GM21360 (cell line): ENCODE data around the gene MLLT11.
A peak's percentile ranks its signal among the peaks of the same experiment; 100 is the strongest.

Experiments used
- ATAC-seq: cut with Tn5 transposase; IDR thresholded peaks from one replicate; pipeline ENCODE4 v1.9.1; 2021; ENCODE audit warnings: mild to moderate bottlenecking, moderate library complexity; ENCODE audit not compliant: unreplicated experiment

The MLLT11 gene

GRCh38 chr1:151060007-151060656 is at the start of gene MLLT11:
Gene MLLT11 (plus strand): TSS chr1:151060397. CDS start chr1:151067225, 6,828 bp downstream.
- ATAC-seq = no peak

- ATAC-seq = no peak
Observed at GRCh38 chr1:151011154-151011850, 48.9 kb upstream of the MLLT11 start.

- no peak for ATAC-seq
Observed at GRCh38 chr1:151012684-151013471, 47.3 kb upstream of the MLLT11 start.

- ATAC-seq = no peak
Observed at GRCh38 chr1:151013518-151013917, 46.7 kb upstream of the MLLT11 start.

GRCh38 chr1:151024540-151025146 is 35.6 kb upstream of the MLLT11 start:
- no peak for ATAC-seq

GRCh38 chr1:151026460-151026859 is 33.7 kb upstream of the MLLT11 start:
- no peak for ATAC-seq

- no peak for ATAC-seq
Observed at GRCh38 chr1:151032164-151032563, 28.0 kb upstream of the MLLT11 start.

GRCh38 chr1:151035167-151035566 is 25.0 kb upstream of the MLLT11 start:
- ATAC-seq = no peak

- no peak for ATAC-seq
Observed at GRCh38 chr1:151036356-151036755, 23.8 kb upstream of the MLLT11 start, which contains the start of gene BNIPL. Gene BNIPL (plus strand): TSS chr1:151036586. CDS start chr1:151036726, 140 bp downstream.

GRCh38 chr1:151037032-151037431 is 23.2 kb upstream of the MLLT11 start:
- no peak for ATAC-seq

GRCh38 chr1:151039521-151039920 is 20.7 kb upstream of the MLLT11 start:
- no peak for ATAC-seq

GRCh38 chr1:151043163-151043562 is 17.0 kb upstream of the MLLT11 start:
- no peak for ATAC-seq

GRCh38 chr1:151047591-151047924 is 12.6 kb upstream of the MLLT11 start, which contains the start of gene C1orf56:
Gene C1orf56 (plus strand): TSS chr1:151047751. CDS start chr1:151047848, 97 bp downstream.
- peak; percentile 32 for ATAC-seq

- ATAC-seq = peak; percentile 69
Observed at GRCh38 chr1:151047925-151048644, 12.1 kb upstream of the MLLT11 start.

GRCh38 chr1:151048645-151049032 is 11.6 kb upstream of the MLLT11 start:
- ATAC-seq = no peak

- ATAC-seq = no peak
Observed at GRCh38 chr1:151049458-151049857, 10.7 kb upstream of the MLLT11 start.

GRCh38 chr1:151050051-151050688 is 10.0 kb upstream of the MLLT11 start:
- ATAC-seq = no peak

GRCh38 chr1:151051356-151052009 is 8.7 kb upstream of the MLLT11 start:
- ATAC-seq = no peak

- ATAC-seq = no peak
Observed at GRCh38 chr1:151054971-151055547, 5.1 kb upstream of the MLLT11 start.
